PFSK-1 (cell line): ENCODE measurements around the gene LDLRAD2.

Experiments used
- FOXP2 ChIP-seq: optimal IDR thresholded peaks from 2 replicates; pipeline ENCODE3; 2011; ENCODE audit warnings: borderline replicate concordance, control low read depth, inconsistent platforms; ENCODE audit not compliant: insufficient read depth; ENCODE audit errors: extremely low read length, extremely low read depth
- POLR2AphosphoS5 ChIP-seq: IDR thresholded peaks from 2 replicates; pipeline ENCODE4 v1.6.1; 2012; ENCODE audit warnings: low read depth, mild to moderate bottlenecking, control low read depth, low read length, moderate library complexity
- REST ChIP-seq, 2 experiments: IDR thresholded peaks; 2 replicates each; pipeline versions ENCODE4 v1.6.1 to v1.8.0; 2011 to 2012; ENCODE audit warnings: low read depth in 2 of 2, low read length in 2 of 2, control low read depth in 1 of 2, inconsistent platforms in 1 of 2, mild to moderate bottlenecking in 1 of 2, moderate library complexity in 1 of 2; ENCODE audit not compliant: insufficient read depth in 1 of 2
- SIN3A ChIP-seq: IDR thresholded peaks from 2 replicates; pipeline ENCODE4 v1.6.1; 2012; ENCODE audit warnings: mild to moderate bottlenecking, low read length, moderate library complexity, borderline replicate concordance; ENCODE audit not compliant: insufficient read depth
- TAF1 ChIP-seq: IDR thresholded peaks from 2 replicates; pipeline ENCODE4 v1.6.1; 2012; ENCODE audit warnings: low read length, control low read depth, borderline replicate concordance; ENCODE audit not compliant: insufficient read depth

- TF ChIP-seq POLR2AphosphoS5: no peak
- TF ChIP-seq SIN3A: no peak
- no peak for TF ChIP-seq REST (IDR thresholded peaks at IDR 0.05; ENCODE audit: insufficient read depth in 1 of 2, low read depth in 2 of 2, low read length in 2 of 2)
- no peak for TF ChIP-seq TAF1
- no peak for TF ChIP-seq FOXP2
Measured at GRCh38 chr1:21836010-21836409, 23.9 kb downstream of the LDLRAD2 start.
